CD14-positive monocyte (primary cell): ENCODE results near the gene DNAAF5. TPM values are rescaled to one million over a fixed set of nuclear protein-coding genes. Genes with fewer than 3 reads are reported as not detected.

Experiments
- DNase-seq, 3 donors: peaks; one replicate each; pipeline ENCODE4 v3.0.0-alpha.2; 2011 to 2022
- H2AFZ ChIP-seq: 2 replicates; pipeline ENCODE4 v1.6.0; 2012; ENCODE audit warnings: mild to moderate bottlenecking, low read depth, low read length, inconsistent platforms; ENCODE audit not compliant: insufficient read depth, poor library complexity, severe bottlenecking
- H3K27ac ChIP-seq, 2 donors: 1 replicate in 1 of 2; 2 replicates in 1 of 2; pipeline ENCODE4 v1.5.1; 2012 to 2013; ENCODE audit warnings: low read length in 2 of 2, control low read depth in 1 of 2, inconsistent platforms in 1 of 2, low read depth in 1 of 2, mild to moderate bottlenecking in 1 of 2
- H3K27me3 ChIP-seq, 2 donors: one replicate each; pipeline versions ENCODE4 v1.6.0 to v1.6.1; 2011 to 2013; ENCODE audit warnings: low read length in 2 of 2; ENCODE audit not compliant: control insufficient read depth in 2 of 2, insufficient read depth in 2 of 2
- H3K36me3 ChIP-seq, 2 donors: replicated peaks in 1 of 2; 1 replicate in 1 of 2; 2 replicates in 1 of 2; pipeline versions ENCODE4 v1.5.1 to v1.6.1; 2012 to 2013; ENCODE audit warnings: low read length in 2 of 2, control low read depth in 1 of 2, inconsistent platforms in 1 of 2, mild to moderate bottlenecking in 1 of 2; ENCODE audit not compliant: insufficient read depth in 2 of 2, control insufficient read depth in 1 of 2
- H3K4me1 ChIP-seq, 2 donors: 1 replicate in 1 of 2; 2 replicates in 1 of 2; pipeline versions ENCODE4 v1.5.1 to v1.6.1; 2012 to 2013; ENCODE audit warnings: low read length in 2 of 2, control low read depth in 1 of 2, inconsistent platforms in 1 of 2, mild to moderate bottlenecking in 1 of 2, moderate library complexity in 1 of 2; ENCODE audit not compliant: insufficient read depth in 2 of 2, control insufficient read depth in 1 of 2
- H3K4me2 ChIP-seq: replicated peaks from 2 replicates; pipeline ENCODE3; 2012; ENCODE audit warnings: low read length, moderate library complexity, mild to moderate bottlenecking; ENCODE audit not compliant: poor library complexity, severe bottlenecking; ENCODE audit errors: extremely low read depth
- H3K4me3 ChIP-seq, 3 experiments: fragments of 200-600 bp in 1 of 3; sonication (generic) in 1 of 3; replicated peaks in 1 of 3; 1 replicate in 2 of 3; 2 replicates in 1 of 3; pipeline ENCODE4 v1.5.1; 2011 to 2013; ENCODE audit warnings: low read length in 3 of 3, mild to moderate bottlenecking in 3 of 3, control low read depth in 2 of 3, low read depth in 2 of 3, inconsistent platforms in 1 of 3, moderate library complexity in 1 of 3
- H3K79me2 ChIP-seq: 2 replicates; pipeline ENCODE4 v1.6.0; 2012; ENCODE audit warnings: mild to moderate bottlenecking, control low read depth, inconsistent platforms, low read length, moderate library complexity; ENCODE audit not compliant: insufficient read depth
- H3K9ac ChIP-seq: 2 replicates; pipeline ENCODE4 v1.6.0; 2017; ENCODE audit warnings: low read length, mild to moderate bottlenecking; ENCODE audit not compliant: insufficient read depth, poor library complexity, severe bottlenecking
- H3K9me3 ChIP-seq, 2 donors: replicated peaks in 1 of 2; 1 replicate in 1 of 2; 2 replicates in 1 of 2; pipeline versions ENCODE4 v1.5.1 to v1.6.1; 2012 to 2013; ENCODE audit warnings: low read length in 2 of 2, control low read depth in 1 of 2; ENCODE audit not compliant: control insufficient read depth in 1 of 2, insufficient read depth in 1 of 2
- H4K20me1 ChIP-seq: 2 replicates; pipeline ENCODE4 v1.6.0; 2012; ENCODE audit warnings: mild to moderate bottlenecking, low read length, control low read depth, moderate library complexity; ENCODE audit not compliant: insufficient read depth
- H3K27ac Mint-ChIP-seq, 7 donors: one replicate each; pipeline ENCODE4 v1.8.0; 2020; ENCODE audit warnings: mild to moderate bottlenecking in 7 of 7, mixed read lengths in 7 of 7, moderate library complexity in 6 of 7, inconsistent platforms in 2 of 7
- H3K27me3 Mint-ChIP-seq, 3 donors: one replicate each; pipeline ENCODE4 v1.8.0; 2021 to 2022; ENCODE audit warnings: low read depth in 3 of 3, mild to moderate bottlenecking in 3 of 3, mixed read lengths in 3 of 3, moderate library complexity in 3 of 3, inconsistent platforms in 1 of 3
- H3K36me3 Mint-ChIP-seq, 2 donors: one replicate each; pipeline ENCODE4 v1.8.0; 2020; ENCODE audit warnings: mixed read lengths in 2 of 2, inconsistent platforms in 1 of 2, mild to moderate bottlenecking in 1 of 2
- H3K4me1 Mint-ChIP-seq: one replicate; pipeline ENCODE4 v1.8.0; 2020; ENCODE audit warnings: mild to moderate bottlenecking, mixed read lengths
- H3K4me3 Mint-ChIP-seq, 2 donors: one replicate each; pipeline ENCODE4 v1.8.0; 2020; ENCODE audit warnings: mild to moderate bottlenecking in 2 of 2, mixed read lengths in 2 of 2, moderate library complexity in 1 of 2
- H3K9me3 Mint-ChIP-seq, 7 donors: one replicate each; pipeline ENCODE4 v1.8.0; 2020 to 2022; ENCODE audit warnings: mixed read lengths in 7 of 7, mild to moderate bottlenecking in 6 of 7, moderate library complexity in 6 of 7, inconsistent platforms in 2 of 7
- WGBS: methylation state at CpG from one replicate; pipeline ENCODE4 v1.1.5; 2013; ENCODE audit warnings: missing lambda C conversion rate; ENCODE audit not compliant: insufficient coverage; 5-methylcytosine and 5-hydroxymethylcytosine counted together
- intact Hi-C, 2 donors: fragments of 100-400 bp; cut with micrococcal nuclease; formaldehyde crosslinking; loops; one replicate each; pipeline versions ENCODE4 v1.15.0 to v1.15.1; 2023
- polyA plus RNA-seq, 3 donors: library from polyadenylated mRNA; depleted of rRNA in 1 of 3; unstranded in 2 of 3; stranded (reverse) in 1 of 3; fragments of 300-500 nt in 2 of 3; fragments of >200 nt in 1 of 3; fragmentation: Illumina TruSeq in 2 of 3; gene quantifications; 1 replicate in 2 of 3; 2 replicates in 1 of 3; pipeline ENCODE4 v1.2.3, GENCODE V29; 2012 to 2021
- TF ChIP-seq, protein P1 (sequence below): fragments of 200-600 bp; IDR thresholded peaks from one replicate; pipeline ENCODE4 v1.8.0; 2022; ENCODE audit warnings: antibody characterized with exemption, mild to moderate bottlenecking

The DNAAF5 gene
- polyA plus RNA-seq, 3 donors, result 1.2 to 9.6 (median 2.0) TPM

DNA sequence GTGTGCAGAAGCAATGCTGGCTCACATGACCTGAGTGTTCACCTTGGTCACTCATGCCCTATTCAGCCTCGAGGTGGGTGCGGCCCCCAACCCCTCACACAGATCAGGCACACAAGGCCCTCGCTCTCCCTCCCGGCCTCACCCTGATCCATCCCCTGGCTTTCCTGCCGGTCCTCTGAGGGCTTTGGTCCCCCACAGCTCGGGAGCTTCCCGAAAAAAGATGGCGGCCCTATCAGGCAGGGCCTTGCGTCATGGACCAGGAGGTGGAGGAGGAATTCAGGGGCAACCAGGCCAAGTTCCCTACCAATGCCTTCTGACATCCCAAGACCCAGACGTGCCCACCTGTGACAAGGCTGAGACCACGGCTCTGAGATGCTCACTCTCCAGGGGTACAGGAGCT is 43.7 kb upstream of the DNAAF5 start:
- H3K4me3 Mint-ChIP-seq, result no peak overlapping the region
- H3K9me3 ChIP-seq, result peaks cover 53 to 61% of the 10 kb centered on the region in 2 donors
- H3K4me2 ChIP-seq, result no peak overlapping the region
- H3K27me3 ChIP-seq, result no peaks in the 10 kb centered on the region
- no peak for DNase-seq
- intact Hi-C loops, result no loop called here
- H3K4me1 ChIP-seq, result no peaks in the 10 kb centered on the region
- TF ChIP-seq, protein P1, sequence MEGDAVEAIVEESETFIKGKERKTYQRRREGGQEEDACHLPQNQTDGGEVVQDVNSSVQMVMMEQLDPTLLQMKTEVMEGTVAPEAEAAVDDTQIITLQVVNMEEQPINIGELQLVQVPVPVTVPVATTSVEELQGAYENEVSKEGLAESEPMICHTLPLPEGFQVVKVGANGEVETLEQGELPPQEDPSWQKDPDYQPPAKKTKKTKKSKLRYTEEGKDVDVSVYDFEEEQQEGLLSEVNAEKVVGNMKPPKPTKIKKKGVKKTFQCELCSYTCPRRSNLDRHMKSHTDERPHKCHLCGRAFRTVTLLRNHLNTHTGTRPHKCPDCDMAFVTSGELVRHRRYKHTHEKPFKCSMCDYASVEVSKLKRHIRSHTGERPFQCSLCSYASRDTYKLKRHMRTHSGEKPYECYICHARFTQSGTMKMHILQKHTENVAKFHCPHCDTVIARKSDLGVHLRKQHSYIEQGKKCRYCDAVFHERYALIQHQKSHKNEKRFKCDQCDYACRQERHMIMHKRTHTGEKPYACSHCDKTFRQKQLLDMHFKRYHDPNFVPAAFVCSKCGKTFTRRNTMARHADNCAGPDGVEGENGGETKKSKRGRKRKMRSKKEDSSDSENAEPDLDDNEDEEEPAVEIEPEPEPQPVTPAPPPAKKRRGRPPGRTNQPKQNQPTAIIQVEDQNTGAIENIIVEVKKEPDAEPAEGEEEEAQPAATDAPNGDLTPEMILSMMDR, result no peak
- H3K36me3 ChIP-seq, result no peaks in the 10 kb centered on the region
- peaks cover 0 to 1% (median 1%) of the 10 kb centered on the region in 3 donors for H3K27me3 Mint-ChIP-seq
- no peaks in the 10 kb centered on the region for H3K79me2 ChIP-seq
- no peak overlapping the region for H2AFZ ChIP-seq
- H3K9me3 Mint-ChIP-seq, result peaks cover 47 to 74% (median 63%) of the 10 kb centered on the region in 7 donors
- H3K36me3 Mint-ChIP-seq, result peaks cover 0 to 2% of the 10 kb centered on the region in 2 donors
- no peak overlapping the region for H3K27ac Mint-ChIP-seq
- H3K4me3 ChIP-seq, result no peak overlapping the region
- WGBS, result 94% methylated on average over 6 of the region's 11 CpGs
- no peaks in the 10 kb centered on the region for H3K4me1 Mint-ChIP-seq
- H3K27ac ChIP-seq, result no peak overlapping the region
- no peak overlapping the region for H3K9ac ChIP-seq
- H4K20me1 ChIP-seq, result no peaks in the 10 kb centered on the region

DNA sequence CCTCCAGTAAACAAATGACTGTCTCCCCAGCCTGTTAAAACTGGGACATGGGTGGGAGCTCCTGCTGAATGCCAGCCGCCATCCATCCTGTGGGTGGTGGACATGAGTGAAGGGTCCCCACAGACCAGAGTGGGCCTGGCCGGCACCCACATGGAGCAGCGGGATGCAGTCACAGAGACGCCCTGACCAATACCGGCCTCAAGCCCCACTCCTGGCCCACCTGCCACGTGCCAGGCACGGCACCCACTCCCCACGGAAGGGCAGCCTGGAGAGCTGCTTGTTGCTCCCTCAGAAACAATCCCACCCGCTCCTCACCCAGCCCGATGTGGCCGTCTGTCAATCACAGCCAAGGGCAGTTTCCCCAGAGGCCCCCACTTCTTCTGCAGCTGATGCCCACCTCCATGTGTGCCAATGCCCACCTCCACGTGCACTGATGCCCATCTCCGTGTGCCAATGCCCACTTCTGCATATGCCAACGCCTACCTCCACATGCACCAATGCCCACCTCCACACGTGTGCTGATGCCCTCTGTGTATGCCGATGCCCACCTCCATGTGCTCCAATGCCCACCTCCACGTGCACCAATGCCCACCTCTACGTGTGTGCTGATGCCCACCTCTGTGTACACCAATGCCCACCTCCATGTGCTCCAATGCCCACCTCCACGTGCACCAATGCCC is 42.8 kb upstream of the DNAAF5 start:
- WGBS, result 97% methylated on average over 19 of the region's 19 CpGs
- Histone ChIP-seq H3K4me2 (no peak overlapping the region), H2AFZ (no peak overlapping the region), H3K9me3 (peaks cover 59 to 69% of the 10 kb centered on the region in 2 donors), H3K4me3 (no peak overlapping the region), H3K27ac (no peak overlapping the region), H3K36me3 (no peaks in the 10 kb centered on the region), H4K20me1 (no peaks in the 10 kb centered on the region), H3K79me2 (no peaks in the 10 kb centered on the region), H3K9ac (no peak overlapping the region), H3K4me1 (no peaks in the 10 kb centered on the region), H3K27me3 (no peaks in the 10 kb centered on the region)
- DNase-seq, result no peak
- H3K4me3 Mint-ChIP-seq, result no peak overlapping the region
- H3K36me3 Mint-ChIP-seq, result peaks cover 0 to 2% of the 10 kb centered on the region in 2 donors
- peaks cover 51 to 83% (median 71%) of the 10 kb centered on the region in 7 donors for H3K9me3 Mint-ChIP-seq
- peaks cover 0 to 1% (median 1%) of the 10 kb centered on the region in 3 donors for H3K27me3 Mint-ChIP-seq
- no peaks in the 10 kb centered on the region for H3K4me1 Mint-ChIP-seq
- TF ChIP-seq, protein P1, result no peak
- intact Hi-C loops, result no loop called here
- H3K27ac Mint-ChIP-seq, result peak overlapping the region in 1 of 7 donors; percentile 70
